ENCODE results near the gene MYH9.
A peak's percentile ranks its signal among the peaks of the same experiment; 100 is the strongest.

Gene MYH9

DNA sequence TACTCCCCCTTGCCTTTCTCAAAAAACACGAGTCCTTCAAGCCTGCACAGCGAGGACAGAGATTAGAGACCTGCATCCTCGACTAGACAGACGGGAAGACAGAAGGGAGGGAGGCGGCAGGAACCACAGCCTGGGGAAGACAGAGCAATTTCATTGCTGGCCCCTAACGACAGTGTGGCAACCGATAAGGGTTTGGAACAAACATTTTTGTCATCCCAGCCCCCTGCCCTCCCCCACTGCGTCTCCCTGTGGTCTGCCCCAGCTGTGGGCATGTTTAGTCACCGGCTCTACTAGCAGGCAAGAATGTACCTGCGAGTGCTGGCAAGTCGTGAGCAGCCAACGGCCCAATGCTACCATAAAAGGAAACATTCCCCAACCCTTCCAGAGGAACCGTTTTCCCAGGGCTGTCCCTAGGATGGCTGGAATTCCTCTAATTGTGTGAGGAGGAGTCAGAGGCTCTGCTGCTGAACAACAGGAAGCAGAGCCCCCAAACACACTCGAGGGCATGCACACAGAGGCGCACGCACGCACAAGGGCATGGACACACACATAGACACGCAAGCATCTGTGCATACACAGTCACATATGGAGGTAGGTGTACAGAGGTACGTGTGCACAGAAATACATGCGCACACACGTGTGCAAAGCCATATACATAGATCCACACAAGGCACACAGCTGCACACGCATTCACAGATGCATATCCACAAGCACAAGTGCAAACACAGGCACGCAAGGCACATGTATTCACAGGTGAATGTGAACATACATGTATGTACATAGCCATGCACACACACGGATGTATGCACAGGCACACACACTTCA, 58.3 kb downstream of the MYH9 start:
- DNase-seq, result peak; percentile 95

DNA sequence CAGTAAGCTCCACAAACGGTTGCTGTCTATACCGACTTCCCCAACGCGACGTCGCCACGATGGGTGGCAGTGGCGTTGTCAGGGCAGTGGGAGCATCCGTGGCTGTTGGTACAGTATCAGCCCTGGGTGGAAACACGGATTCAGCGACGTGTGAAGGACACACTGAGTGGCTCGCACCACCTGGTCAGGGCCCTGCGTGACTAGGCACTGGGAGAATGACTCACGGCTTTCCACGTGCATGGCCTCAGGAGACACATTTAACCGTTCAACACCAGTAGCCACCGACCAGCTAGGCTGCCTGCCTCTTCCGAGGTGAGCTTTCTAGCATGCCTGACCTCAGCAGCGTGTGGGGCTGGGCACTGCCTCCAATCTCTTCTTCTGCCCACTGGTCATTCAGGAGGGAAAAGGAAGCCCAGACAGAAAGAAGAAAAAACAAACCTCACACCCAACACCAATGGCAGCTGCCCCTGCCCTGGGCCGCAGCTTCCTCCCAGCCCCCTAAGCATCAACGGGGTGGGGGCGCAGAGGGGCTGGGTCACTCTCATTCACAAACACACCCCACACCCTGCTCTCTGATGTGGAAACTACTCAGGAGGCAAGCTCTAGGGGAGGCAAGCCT, 59.0 kb downstream of the MYH9 start:
- DNase-seq, result no peak

DNA sequence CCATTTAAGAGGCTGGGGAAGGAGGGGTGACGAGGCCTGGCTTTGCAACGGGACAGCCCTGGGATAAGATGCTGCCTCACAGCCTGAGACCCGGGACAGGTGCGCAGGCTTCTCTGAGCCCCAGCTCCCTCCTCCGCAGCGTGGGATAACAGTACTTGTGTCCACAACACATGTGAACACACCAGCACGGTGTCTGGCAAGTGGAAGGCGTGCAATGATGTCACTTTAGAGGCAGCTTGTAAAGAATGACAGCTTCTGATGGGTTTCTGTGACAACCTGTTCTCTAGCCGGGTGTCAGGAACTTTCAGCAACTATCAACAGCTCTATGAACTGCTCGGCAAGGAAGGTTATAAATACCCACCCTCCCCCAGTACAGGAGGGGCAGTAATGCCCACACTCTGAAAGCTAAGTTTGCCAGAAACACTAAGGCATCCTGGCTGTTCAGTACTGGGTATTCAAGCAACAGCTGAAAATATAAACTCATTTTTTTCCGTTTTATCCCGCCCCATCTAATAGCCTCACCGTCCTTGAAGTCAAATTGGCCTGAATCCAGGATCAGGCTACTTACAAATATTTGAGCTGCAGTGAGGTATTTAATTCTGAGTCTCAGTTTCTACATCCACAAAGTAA, 59.7 kb downstream of the MYH9 start:
- DNase-seq, result peak; percentile 59

GRCh38 chr22:36326178-36327161, 61.3 kb downstream of the MYH9 start:
- no peak for DNase-seq

DNA sequence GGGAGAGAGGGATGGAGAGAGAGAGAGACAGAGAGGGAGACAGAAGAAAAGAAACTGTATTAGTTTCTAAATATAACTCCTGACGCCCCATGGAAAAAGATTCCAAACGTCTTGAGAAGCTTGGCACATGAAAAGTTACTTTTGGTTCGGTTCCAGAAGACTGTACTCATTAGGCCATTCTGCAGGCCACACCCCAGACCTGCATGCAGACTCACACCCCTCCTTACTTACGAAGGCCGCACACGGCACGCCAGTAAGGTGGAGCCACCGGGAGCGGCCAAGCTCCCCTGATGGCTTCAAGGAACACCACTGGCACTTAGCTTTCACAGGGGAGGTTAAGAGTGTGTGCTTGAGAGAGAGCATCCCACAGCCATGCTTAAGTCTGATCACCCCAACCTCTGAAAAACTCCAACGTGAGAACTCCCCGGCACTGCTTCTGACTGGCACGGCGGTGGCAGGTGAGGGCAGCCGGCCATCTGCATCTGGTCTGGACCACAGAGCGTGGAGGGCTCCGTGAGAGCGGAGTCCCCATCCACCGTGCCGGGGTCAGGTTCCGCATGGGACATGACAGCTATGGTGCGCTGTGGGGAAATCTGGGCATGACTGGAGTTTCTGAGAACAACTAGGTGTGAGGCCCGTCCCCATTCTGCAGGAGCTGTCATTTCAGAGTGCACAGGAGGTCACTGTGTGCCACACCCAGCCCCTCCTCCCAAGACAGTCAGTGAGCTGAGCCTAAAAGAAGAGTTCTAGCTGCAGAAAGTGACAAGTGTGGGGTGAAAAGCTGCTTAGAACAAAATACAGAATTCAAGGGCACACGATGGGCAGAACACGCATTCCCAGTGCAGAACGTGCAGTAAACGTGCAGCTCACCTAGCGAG, 62.4 kb downstream of the MYH9 start:
- DNase-seq, result no peak

DNA sequence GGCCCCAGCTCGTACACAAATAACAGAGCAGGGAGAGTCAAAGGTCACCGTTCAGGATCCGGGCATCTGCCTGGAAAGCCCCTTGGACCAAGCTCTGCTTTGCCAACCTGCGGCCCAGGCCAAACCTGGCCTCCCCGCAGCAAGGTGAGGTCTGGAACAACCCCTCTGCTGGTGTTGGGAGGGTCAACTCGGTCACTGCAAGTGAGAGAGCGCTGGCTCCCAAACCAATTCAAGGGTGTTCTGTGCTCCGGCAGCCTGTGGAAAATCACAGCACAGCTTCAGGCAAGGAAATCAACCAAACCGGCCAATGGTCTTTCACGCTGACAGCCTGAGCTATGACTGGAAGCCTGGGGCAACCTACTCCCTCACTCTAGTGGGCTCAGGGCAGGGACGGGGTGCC, 63.4 kb downstream of the MYH9 start:
- DNase-seq, result no peak

- DNase-seq, result no peak
These were observed 63.9 kb downstream of the MYH9 start for GRCh38 chr22:36323855-36324331.

DNA sequence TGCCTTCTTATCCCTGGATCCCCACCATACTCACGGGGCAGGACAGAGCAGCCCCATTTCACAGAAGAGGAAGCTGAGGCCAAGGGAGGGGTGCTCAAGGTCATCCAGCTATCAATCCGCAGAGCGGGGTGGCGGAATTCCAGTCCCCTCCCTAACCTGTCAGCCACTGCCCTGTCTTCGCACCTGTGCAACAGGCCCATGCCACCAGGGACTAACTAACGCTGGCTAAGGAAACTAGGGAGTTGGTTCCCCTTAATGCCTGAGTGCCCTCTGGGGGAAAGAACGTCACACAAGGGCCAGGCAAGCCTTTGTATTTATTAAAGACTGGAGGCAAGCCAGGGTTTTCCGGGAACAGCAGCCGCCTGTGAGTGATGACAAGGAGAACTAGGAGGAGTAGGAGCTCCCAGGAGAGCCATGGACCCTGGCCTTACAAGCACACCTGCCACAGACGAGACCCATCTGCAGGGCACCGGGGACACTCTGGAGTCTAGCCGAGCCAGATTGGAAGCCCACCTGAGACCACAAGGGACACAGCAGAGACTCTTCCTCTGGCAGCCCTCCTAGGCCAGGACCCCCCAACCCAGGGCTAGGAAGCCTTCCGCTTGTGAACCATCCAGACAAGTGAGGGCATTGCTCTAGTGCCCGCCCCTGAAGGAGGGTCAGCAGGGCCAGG, 64.4 kb downstream of the MYH9 start:
- DNase-seq, result no peak

- no peak for DNase-seq
These were observed 65.2 kb downstream of the MYH9 start for GRCh38 chr22:36322602-36322915.

- no peak for DNase-seq
These were observed 65.8 kb downstream of the MYH9 start for GRCh38 chr22:36321797-36322601.

DNA sequence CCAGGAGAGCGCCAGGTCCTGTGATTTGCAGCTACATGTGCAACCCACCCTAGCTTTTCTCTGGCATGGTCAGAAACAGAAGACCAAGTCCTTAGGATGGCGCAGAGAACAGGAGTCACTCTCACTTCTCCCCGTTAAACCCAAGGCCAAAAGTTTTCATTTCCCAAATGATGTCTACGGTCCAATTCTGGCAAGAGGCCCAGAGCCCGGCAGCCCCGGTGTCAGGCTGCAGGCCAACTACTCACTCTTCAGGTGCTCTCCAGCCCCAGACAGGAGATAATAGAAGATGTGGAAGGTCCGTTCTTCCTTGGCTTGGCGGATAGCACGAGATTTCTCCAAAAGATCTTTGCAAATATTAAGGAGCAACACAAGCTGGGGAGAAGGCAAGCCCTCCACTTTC, 67.2 kb downstream of the MYH9 start:
- DNase-seq, result no peak

GRCh38 chr22:36319595-36320497, 67.9 kb downstream of the MYH9 start:
- no peak for DNase-seq

DNA sequence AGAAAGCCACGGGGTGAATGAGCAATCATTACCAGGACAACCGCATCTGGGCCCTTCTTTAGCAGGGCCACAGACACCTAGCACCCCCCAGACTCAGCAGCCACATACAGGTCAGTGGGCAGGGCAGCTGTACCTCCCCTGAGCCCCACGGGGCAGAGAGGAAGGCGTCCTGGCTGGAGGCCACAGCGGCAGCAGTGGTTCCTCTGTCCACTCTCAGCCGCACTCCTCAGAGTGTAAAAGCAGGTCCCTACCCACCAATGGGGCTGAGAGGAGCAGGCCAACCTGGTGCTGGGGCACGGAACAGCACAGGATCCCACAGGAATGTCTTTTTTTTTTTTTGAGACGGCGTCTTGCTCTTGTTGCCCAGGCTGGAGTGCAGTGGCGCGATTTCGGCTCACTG, 69.3 kb downstream of the MYH9 start:
- DNase-seq, result no peak

GRCh38 chr22:36317658-36318271, 70.0 kb downstream of the MYH9 start:
- peak; percentile 31 for DNase-seq

GRCh38 chr22:36316419-36316818, 71.3 kb downstream of the MYH9 start:
- DNase-seq, result no peak

GRCh38 chr22:36315325-36315724, 72.4 kb downstream of the MYH9 start:
- DNase-seq, result no peak

DNA sequence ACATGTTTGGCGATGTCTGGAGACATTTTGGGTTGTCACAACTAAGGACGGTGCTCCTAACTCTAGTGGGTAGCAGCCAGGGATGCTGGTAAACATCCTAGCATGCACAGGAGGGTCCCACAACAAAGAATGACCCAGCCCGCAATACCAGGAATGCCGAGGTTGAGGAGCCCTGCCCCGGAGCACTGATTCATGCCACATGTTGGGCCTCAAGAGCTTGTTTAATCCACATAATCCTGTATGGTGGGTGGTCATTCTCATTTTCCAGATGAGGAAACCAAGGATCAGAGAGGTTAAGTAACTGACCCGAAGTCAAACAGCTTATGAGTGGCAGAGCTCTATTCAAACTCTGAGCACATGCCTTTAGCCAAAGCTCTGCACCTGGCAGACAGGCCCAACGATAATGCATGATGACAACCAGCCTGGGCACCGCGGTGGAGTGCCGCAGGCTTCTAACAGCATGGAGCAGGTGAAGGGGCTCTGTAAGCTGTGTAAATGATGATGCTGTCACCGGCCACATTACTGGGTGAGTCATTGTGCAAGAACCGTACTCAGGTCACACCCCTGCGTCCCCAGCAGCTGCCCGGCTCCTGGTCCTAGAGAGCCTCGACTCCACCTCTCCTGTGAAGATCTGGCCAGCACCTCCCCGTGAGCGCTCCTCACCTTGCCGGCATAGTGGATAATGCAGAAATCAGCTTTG, 76.2 kb downstream of the MYH9 start:
- no peak for DNase-seq

DNA sequence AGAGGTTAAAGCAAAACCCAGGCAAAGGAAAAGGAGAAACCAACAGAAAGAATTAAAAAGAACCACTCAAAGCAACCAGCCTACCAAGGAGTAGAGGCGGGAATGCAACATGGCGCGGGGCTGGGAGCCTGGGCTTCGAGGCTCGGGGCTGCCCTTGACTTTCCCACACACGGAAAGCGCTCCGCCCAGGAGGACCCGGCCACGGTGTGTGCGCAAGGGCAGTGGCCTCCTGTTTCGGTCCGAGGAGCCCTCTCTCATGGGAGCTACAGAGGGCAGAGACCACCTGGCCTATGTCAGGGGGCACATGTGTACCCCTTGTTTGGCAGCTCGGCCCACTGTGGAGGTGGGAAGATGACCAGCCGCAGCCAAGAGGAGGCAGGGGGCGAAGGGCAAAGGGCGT, 78.9 kb downstream of the MYH9 start:
- DNase-seq, result no peak
